HG03378 (cell line): ENCODE data around the gene A2M.

Experiments
- ATAC-seq: cut with Tn5 transposase; IDR thresholded peaks from one replicate; pipeline ENCODE4 v1.9.1; 2021; ENCODE audit warnings: mild to moderate bottlenecking, moderate library complexity; ENCODE audit not compliant: unreplicated experiment

The A2M gene

DNA sequence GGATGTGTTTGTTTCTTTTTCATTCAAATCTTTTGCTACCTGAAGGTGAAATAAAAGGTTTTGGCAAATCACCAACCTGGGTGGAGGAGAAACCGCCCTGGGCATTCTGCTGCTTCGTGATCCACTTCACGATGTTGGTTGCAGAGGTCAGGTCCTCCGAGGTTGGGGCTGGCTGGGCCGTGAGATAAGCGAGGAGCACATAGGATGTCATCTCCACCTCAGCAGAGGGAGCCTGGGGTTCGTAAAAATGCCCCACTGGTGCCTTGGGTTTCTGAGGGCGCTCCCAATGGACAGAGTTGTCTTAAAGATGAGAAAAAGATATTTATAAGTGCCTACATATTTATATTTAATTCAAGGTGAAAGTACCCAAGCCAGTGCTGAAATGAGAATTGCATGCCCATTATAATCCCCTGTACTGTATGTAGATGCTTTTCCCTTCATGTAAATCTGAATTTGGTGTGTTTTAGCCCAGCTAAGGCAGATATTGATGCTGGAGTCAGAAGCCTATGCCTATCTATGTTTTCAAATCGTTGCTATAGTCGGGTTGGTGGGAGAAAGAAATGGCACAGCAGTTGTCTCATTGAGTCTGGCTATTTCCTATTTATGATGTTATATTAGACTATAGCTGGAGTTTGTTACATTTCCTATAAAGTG, 41.1 kb downstream of the A2M start:
- no peak for ATAC-seq

- no peak for ATAC-seq
Measured at GRCh38 chr12:9073076-9073475, 42.6 kb downstream of the A2M start.

- ATAC-seq = no peak
Measured at GRCh38 chr12:9072481-9073038, 43.2 kb downstream of the A2M start.

- ATAC-seq = no peak
Measured at GRCh38 chr12:9071969-9072368, 43.8 kb downstream of the A2M start.

DNA sequence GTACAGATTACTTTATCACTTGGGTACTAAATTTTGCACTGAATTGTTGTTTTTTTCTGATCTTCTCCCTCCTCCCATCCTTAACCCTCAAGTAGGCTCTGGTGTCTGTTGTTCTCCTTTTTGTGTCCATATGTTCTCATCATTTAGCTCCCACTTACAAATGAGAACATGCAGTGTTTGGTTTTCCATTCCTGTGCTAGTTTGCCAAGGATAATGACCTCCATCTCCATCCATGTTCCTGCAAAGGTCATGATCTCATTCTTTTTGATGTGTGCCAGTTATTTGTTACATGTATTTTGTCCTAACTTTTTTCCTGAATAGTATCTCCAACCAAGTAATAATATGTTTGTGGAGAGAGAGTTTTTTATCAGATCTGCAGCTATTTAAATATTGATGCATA, 44.2 kb downstream of the A2M start:
- no peak for ATAC-seq

- no peak for ATAC-seq
Measured at GRCh38 chr12:9070351-9070750, 45.4 kb downstream of the A2M start.

GRCh38 chr12:9068600-9068999, 47.1 kb downstream of the A2M start:
- ATAC-seq = no peak

GRCh38 chr12:9068086-9068485, 47.6 kb downstream of the A2M start:
- no peak for ATAC-seq

DNA sequence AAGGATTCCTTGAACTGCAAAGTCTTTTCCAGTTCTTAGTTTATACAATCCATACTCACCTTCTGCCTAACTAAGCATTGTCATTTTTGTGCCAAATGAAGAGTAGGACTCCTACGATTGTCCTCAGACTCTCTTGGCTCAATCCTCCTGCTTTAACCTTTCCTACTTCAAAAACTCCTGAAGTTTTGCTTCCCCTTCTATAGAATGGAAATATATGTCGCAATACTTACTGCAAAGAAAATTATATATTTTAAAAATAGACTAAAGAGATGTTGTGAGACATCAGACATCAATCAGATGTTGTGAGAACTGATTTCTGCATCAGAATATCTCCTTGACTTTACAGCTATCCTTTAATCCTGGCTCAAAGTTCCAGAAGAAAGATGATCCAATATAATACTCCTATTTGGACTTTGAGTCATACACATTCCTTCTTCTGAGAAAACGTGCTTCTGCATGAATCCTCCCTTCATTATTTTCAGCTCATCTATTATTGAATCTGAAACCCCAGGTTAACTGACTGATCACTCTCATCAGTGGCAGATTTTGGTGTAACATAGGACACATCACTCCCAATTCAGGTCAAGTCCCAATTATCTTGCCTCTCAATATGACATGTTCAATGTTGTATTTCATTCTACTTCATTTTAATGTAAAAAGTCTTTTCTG, 48.8 kb downstream of the A2M start:
- no peak for ATAC-seq

GRCh38 chr12:9066183-9066623, 49.5 kb downstream of the A2M start:
- no peak for ATAC-seq

- no peak for ATAC-seq
Measured at GRCh38 chr12:9065607-9065856, 50.2 kb downstream of the A2M start.

DNA sequence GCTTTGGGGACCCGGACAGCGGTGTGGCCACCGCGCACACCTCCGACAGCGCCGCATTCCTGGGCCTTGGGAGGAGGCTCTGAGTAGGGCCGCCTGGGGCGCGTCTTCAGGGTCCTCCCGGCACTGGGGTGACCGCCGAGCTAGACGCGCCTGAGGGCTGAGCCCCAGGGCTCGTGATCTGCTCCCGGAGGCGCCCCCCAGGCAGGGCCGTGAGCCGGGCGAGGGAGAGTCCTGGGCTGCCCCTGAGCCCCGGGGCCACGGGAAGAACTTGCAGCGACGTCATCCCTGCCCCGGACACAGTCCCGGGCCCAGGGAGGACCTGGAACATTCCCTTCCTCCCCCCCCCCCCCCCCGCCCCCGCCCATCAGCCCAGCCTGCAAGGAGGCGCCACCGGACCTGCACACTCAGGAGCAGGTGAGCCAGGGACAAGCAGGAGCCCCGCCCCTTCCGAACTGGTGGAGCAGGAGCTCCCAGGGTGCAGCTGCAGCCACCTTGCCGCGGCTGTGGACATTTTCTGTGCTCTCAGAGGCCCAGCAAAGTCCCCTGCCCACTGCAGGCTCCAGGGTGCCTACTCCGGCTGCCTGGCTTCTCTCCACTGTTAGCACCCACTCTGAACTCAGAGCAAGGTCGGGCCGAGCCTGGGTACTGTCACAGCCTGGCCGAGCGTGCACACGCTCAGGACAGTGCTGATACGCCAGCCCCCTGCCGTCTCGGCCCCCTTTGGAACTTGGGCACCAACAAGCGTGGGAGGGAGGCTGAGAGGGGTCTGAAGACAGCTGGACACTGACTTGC, 50.7 kb downstream of the A2M start:
- ATAC-seq = no peak

GRCh38 chr12:9064201-9064814, 51.4 kb downstream of the A2M start:
- no peak for ATAC-seq

GRCh38 chr12:9052610-9053009, 63.1 kb downstream of the A2M start:
- no peak for ATAC-seq

GRCh38 chr12:9051158-9051550, 64.6 kb downstream of the A2M start:
- ATAC-seq = no peak

DNA sequence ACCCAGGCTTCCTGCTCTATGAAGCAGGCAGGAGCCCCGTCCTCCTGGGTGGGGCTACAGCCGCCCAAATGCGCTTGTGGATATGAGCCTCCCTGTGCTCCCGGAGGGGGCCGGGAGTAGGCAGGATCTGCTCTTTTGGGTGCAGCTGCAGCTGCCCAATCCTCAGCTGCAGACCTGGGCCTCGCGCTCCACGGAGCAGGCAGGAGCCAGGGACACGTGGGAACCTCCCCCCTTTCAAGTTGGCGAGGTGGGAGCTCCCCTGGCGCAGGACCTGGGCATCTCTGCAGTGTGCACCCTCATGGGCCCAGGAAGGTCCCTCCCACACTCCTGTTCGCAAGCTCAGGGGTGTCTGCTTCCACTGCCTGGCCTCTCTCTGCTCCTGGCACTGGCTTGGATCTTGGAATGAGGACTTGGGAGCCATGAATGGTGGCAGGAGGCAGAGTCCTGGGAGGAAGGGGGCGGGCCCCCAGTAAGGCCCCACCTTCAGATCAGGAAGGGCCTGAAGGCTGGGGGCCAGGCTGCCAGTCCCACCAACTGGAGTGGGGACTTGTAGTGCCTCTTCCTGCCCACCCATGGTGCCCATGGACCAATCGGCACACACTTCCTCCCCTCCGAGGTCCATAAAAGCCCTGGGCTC, 65.1 kb downstream of the A2M start:
- ATAC-seq = no peak

- ATAC-seq = no peak
Measured at GRCh38 chr12:9049520-9050133, 66.1 kb downstream of the A2M start.

DNA sequence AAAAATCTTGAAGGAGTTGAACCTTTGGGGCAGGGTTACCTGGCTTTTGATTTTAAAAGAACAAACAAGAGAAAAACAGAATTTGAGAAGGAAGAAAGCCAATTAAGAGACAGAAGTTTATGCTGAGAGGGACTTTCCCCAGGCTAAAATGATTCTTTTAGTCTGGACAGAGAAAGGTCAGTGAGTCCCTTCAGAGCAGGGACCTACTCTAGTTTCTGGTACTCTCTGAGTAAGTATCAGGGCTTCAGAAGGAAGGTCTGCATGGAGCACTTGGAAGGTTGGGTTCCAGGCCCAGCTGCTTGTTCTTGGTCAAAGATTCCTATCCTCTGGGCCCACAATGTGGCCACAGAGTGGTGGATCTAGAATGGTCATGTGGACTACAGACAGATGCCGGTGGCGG, 66.8 kb downstream of the A2M start:
- ATAC-seq = no peak

- no peak for ATAC-seq
Measured at GRCh38 chr12:9047105-9047504, 68.6 kb downstream of the A2M start.

- no peak for ATAC-seq
Measured at GRCh38 chr12:9043766-9044165, 72.0 kb downstream of the A2M start.

GRCh38 chr12:9041321-9041720, 74.4 kb downstream of the A2M start:
- no peak for ATAC-seq
